ENCODE data around the gene KCNH6.

Gene KCNH6

GRCh38 chr17:63587770-63588169 lies 64.6 kb downstream of the KCNH6 start:
- DNase-seq (ENCODE audit: extremely low read depth, low read depth), result no peak
- TF ChIP-seq CTCF (IDR thresholded peaks at IDR 0.05; ENCODE audit: low read depth, low read length, missing control alignments), result no peak
- no peak overlapping the region for H3K4me3 ChIP-seq (replicated peaks; ENCODE audit: low read depth, low read length)

- TF ChIP-seq CTCF (IDR thresholded peaks at IDR 0.05; ENCODE audit: low read depth, low read length, missing control alignments), result no peak
- DNase-seq (ENCODE audit: extremely low read depth, low read depth), result no peak
Measured at GRCh38 chr17:63588797-63589196, 65.6 kb downstream of the KCNH6 start.

GRCh38 chr17:63589646-63590045 lies 66.5 kb downstream of the KCNH6 start:
- H3K4me3 ChIP-seq (replicated peaks; ENCODE audit: low read depth, low read length), result no peak overlapping the region
- DNase-seq (ENCODE audit: extremely low read depth, low read depth), result no peak
- TF ChIP-seq CTCF (IDR thresholded peaks at IDR 0.05; ENCODE audit: low read depth, low read length, missing control alignments), result no peak

More at GRCh38 chr17:63588797-63589196, 65.6 kb downstream of the KCNH6 start:
- no peak overlapping the region for H3K4me3 ChIP-seq (replicated peaks; ENCODE audit: low read depth, low read length)

- DNase-seq (ENCODE audit: extremely low read depth, low read depth), result no peak
- no peak for TF ChIP-seq CTCF (IDR thresholded peaks at IDR 0.05; ENCODE audit: low read depth, low read length, missing control alignments)
- no peak overlapping the region for H3K4me3 ChIP-seq (replicated peaks; ENCODE audit: low read depth, low read length)
Measured at GRCh38 chr17:63592797-63593196, 69.6 kb downstream of the KCNH6 start.

- TF ChIP-seq CTCF (IDR thresholded peaks at IDR 0.05; ENCODE audit: low read depth, low read length, missing control alignments), result no peak
- H3K4me3 ChIP-seq (replicated peaks; ENCODE audit: low read depth, low read length), result no peak overlapping the region
- no peak for DNase-seq (ENCODE audit: extremely low read depth, low read depth)
Measured at GRCh38 chr17:63595132-63595531, 72.0 kb downstream of the KCNH6 start.
